NCI-H1694 (cell line): ENCODE measurements around the gene FTSJ1.
"Not testable (repeated sequence)": the region's sequence is repeated elsewhere in the genome, so short reads cannot be mapped to it uniquely, and the experiment has no call there.

Experiments
- DNase-seq: peaks from one replicate; lab custom pipeline; 2025; lab: John Stamatoyannopoulos, UW

Gene FTSJ1

GRCh38 chrX:48497871-48498270 is 21.9 kb downstream of the FTSJ1 start:
- no peak for DNase-seq

GRCh38 chrX:48498374-48498809 is 22.4 kb downstream of the FTSJ1 start:
- no peak for DNase-seq

GRCh38 chrX:48504261-48504660 is 28.3 kb downstream of the FTSJ1 start:
- no peak for DNase-seq

- no peak for DNase-seq
Observed at GRCh38 chrX:48505481-48505880, 29.5 kb downstream of the FTSJ1 start.

GRCh38 chrX:48507246-48507645 is 31.2 kb downstream of the FTSJ1 start:
- no peak for DNase-seq

- peak; percentile 10 for DNase-seq
Observed at GRCh38 chrX:48508400-48509244, 32.6 kb downstream of the FTSJ1 start, which contains the start of gene PORCN. Gene PORCN, plus strand, starts transcription at chrX:48508992. Its CDS starts 829 bp downstream, at chrX:48509821.

GRCh38 chrX:48509245-48509590 is 33.2 kb downstream of the FTSJ1 start:
- DNase-seq: no peak

GRCh38 chrX:48509619-48510018 is 33.6 kb downstream of the FTSJ1 start:
- DNase-seq: no peak

GRCh38 chrX:48511560-48511959 is 35.6 kb downstream of the FTSJ1 start:
- DNase-seq: peak; percentile 30

- DNase-seq: no peak
Observed at GRCh38 chrX:48512371-48512935, 36.5 kb downstream of the FTSJ1 start.

GRCh38 chrX:48513670-48514069 is 37.7 kb downstream of the FTSJ1 start:
- no peak for DNase-seq

GRCh38 chrX:48514126-48514806 is 38.3 kb downstream of the FTSJ1 start:
- no peak for DNase-seq

- DNase-seq: no peak
Observed at GRCh38 chrX:48514868-48515460, 39.0 kb downstream of the FTSJ1 start.

GRCh38 chrX:48515842-48516241 is 39.8 kb downstream of the FTSJ1 start:
- no peak for DNase-seq

GRCh38 chrX:48516285-48516684 is 40.3 kb downstream of the FTSJ1 start:
- DNase-seq: no peak

- DNase-seq: no peak
Observed at GRCh38 chrX:48516987-48517386, 41.0 kb downstream of the FTSJ1 start.

GRCh38 chrX:48519481-48519880 is 43.5 kb downstream of the FTSJ1 start:
- DNase-seq: not testable (repeated sequence)

- no peak for DNase-seq
Observed at GRCh38 chrX:48520455-48520854, 44.5 kb downstream of the FTSJ1 start.

- peak; percentile 36 for DNase-seq
Observed at GRCh38 chrX:48520976-48521352, 45.0 kb downstream of the FTSJ1 start.

GRCh38 chrX:48521353-48522243 is 45.6 kb downstream of the FTSJ1 start, which contains the start of gene EBP:
Gene EBP, plus strand, starts transcription at chrX:48521808. Its CDS starts 1,964 bp downstream, at chrX:48523772.
- peak; percentile 95 for DNase-seq

- no peak for DNase-seq
Observed at GRCh38 chrX:48522291-48522690, 46.3 kb downstream of the FTSJ1 start.
